ENCODE measurements around the gene PGLYRP4. TPM values are rescaled to one million over a fixed set of nuclear protein-coding genes. Genes with fewer than 3 reads are reported as not detected.

Gene PGLYRP4
- total and polyA plus RNA-seq, 4 donors = not detected

GRCh38 chr1:153355445-153356071, 6.9 kb upstream of the PGLYRP4 start:
- WGBS = 48% methylated on average over 10 of the region's 10 CpGs
- Histone ChIP-seq H3K27ac (ENCODE audit: low read depth in 1 of 2, low read length in 2 of 2) (no peak overlapping the region), H3K36me3 (ENCODE audit: control insufficient read depth in 4 of 4, insufficient read depth in 3 of 4, low read depth in 1 of 4, low read length in 3 of 4) (no peaks in the 10 kb centered on the region), H3K27me3 (ENCODE audit: control insufficient read depth in 4 of 4, insufficient read depth in 4 of 4, low read length in 3 of 4) (peaks cover 0 to 7% (median 0%) of the 10 kb centered on the region in 4 donors), H3K9me3 (ENCODE audit: control insufficient read depth in 4 of 4, low read length in 3 of 4) (no peaks in the 10 kb centered on the region), H3K4me3 (ENCODE audit: low read depth in 1 of 3, low read length in 3 of 3) (no peak overlapping the region), H3K4me1 (ENCODE audit: control insufficient read depth in 4 of 4, insufficient read depth in 4 of 4, low read length in 3 of 4) (peaks cover 0 to 11% (median 5%) of the 10 kb centered on the region in 4 donors), H3K9ac (ENCODE audit: low read depth in 1 of 2, low read length in 2 of 2) (no peak overlapping the region)
- peak; percentile 29 for DNase-seq (ENCODE audit: low spot score)
- TF ChIP-seq MAX (IDR thresholded peaks at IDR 0.05) (no peak), RAD21 (IDR thresholded peaks at IDR 0.05) (peak; percentile 76 to 82), CTCF (IDR thresholded peaks at IDR 0.05; ENCODE audit: low read depth, low read length, missing input control) (peak; percentile 44), NR2F2 (IDR thresholded peaks at IDR 0.05) (no peak)

- WGBS = 57% methylated on average over 8 of the region's 8 CpGs
- peak; percentile 17 for DNase-seq (ENCODE audit: low spot score)
- no peak overlapping the region for H3K4me3 ChIP-seq (ENCODE audit: low read depth in 1 of 3, low read length in 3 of 3)
- no peak overlapping the region for H3K27ac ChIP-seq (ENCODE audit: low read depth in 1 of 2, low read length in 2 of 2)
- TF ChIP-seq ZBTB33 (IDR thresholded peaks at IDR 0.05) (no peak), HNF4A (conservative IDR thresholded peaks at IDR 0.05) (no peak), ATF3 (IDR thresholded peaks at IDR 0.05) (no peak), TAF1 (conservative IDR thresholded peaks at IDR 0.05) (no peak)
- no peaks in the 10 kb centered on the region for H3K36me3 ChIP-seq (ENCODE audit: control insufficient read depth in 4 of 4, insufficient read depth in 3 of 4, low read depth in 1 of 4, low read length in 3 of 4)
- peaks cover 0 to 11% (median 5%) of the 10 kb centered on the region in 4 donors for H3K4me1 ChIP-seq (ENCODE audit: control insufficient read depth in 4 of 4, insufficient read depth in 4 of 4, low read length in 3 of 4)
- H3K9me3 ChIP-seq (ENCODE audit: control insufficient read depth in 4 of 4, low read length in 3 of 4) = no peaks in the 10 kb centered on the region
- peaks cover 0 to 7% (median under 1%) of the 10 kb centered on the region in 4 donors for H3K27me3 ChIP-seq (ENCODE audit: control insufficient read depth in 4 of 4, insufficient read depth in 4 of 4, low read length in 3 of 4)
- H3K9ac ChIP-seq (ENCODE audit: low read depth in 1 of 2, low read length in 2 of 2) = no peak overlapping the region
Measured at GRCh38 chr1:153354515-153355193, 6.0 kb upstream of the PGLYRP4 start.

GRCh38 chr1:153353226-153353947, 4.7 kb upstream of the PGLYRP4 start:
- TF ChIP-seq RAD21 (IDR thresholded peaks at IDR 0.05) = peak in 1 of 2 donors; percentile 22
- no peak for TF ChIP-seq TAF1 (conservative IDR thresholded peaks at IDR 0.05)
- H3K36me3 ChIP-seq (ENCODE audit: control insufficient read depth in 4 of 4, insufficient read depth in 3 of 4, low read depth in 1 of 4, low read length in 3 of 4) = no peaks in the 10 kb centered on the region
- WGBS = 77% methylated on average over 7 of the region's 7 CpGs
- no peak overlapping the region for H3K27ac ChIP-seq (ENCODE audit: low read depth in 1 of 2, low read length in 2 of 2)
- H3K27me3 ChIP-seq (ENCODE audit: control insufficient read depth in 4 of 4, insufficient read depth in 4 of 4, low read length in 3 of 4) = peaks cover 0 to 12% (median 2%) of the 10 kb centered on the region in 4 donors
- H3K4me1 ChIP-seq (ENCODE audit: control insufficient read depth in 4 of 4, insufficient read depth in 4 of 4, low read length in 3 of 4) = peaks cover 0 to 11% (median 5%) of the 10 kb centered on the region in 4 donors
- no peak overlapping the region for H3K9ac ChIP-seq (ENCODE audit: low read depth in 1 of 2, low read length in 2 of 2)
- H3K4me3 ChIP-seq (ENCODE audit: low read depth in 1 of 3, low read length in 3 of 3) = no peak overlapping the region
- H3K9me3 ChIP-seq (ENCODE audit: control insufficient read depth in 4 of 4, low read length in 3 of 4) = no peaks in the 10 kb centered on the region
- peak; percentile 30 for DNase-seq (ENCODE audit: low spot score)

All from liver (tissue), 9 donors.